ENCODE data around the gene CSH1.
"Not testable (repeated sequence)": the region's sequence is repeated elsewhere in the genome, so short reads cannot be mapped to it uniquely, and the experiment has no call there.

The CSH1 gene

GRCh38 chr17:63927464-63928171 is 31.2 kb upstream of the CSH1 start:
- no peaks in the 10 kb centered on the region for H3K36me3 ChIP-seq (ENCODE audit: insufficient read depth, low read length)

GRCh38 chr17:63926164-63926563 is 29.8 kb upstream of the CSH1 start:
- H3K27ac ChIP-seq (ENCODE audit: low read depth, low read length), result no peak overlapping the region

More at GRCh38 chr17:63927464-63928171, 31.2 kb upstream of the CSH1 start:
- H3K9ac ChIP-seq (ENCODE audit: low read depth, low read length), result no peak overlapping the region
- H3K9me3 ChIP-seq (ENCODE audit: insufficient read depth, low read depth, low read length), result no peaks in the 10 kb centered on the region
- 88% methylated on average over 8 of the region's 8 CpGs for WGBS
- H3K4me3 ChIP-seq (ENCODE audit: low read length), result no peak overlapping the region
- no peaks in the 10 kb centered on the region for H3K27me3 ChIP-seq (ENCODE audit: insufficient read depth, low read length)
- no peak overlapping the region for H3K27ac ChIP-seq (ENCODE audit: low read depth, low read length)
- peaks cover 9% of the 10 kb centered on the region; the same call in 1 of the 2 replicates for H3K4me1 ChIP-seq (ENCODE audit: insufficient read depth, low read length)

GRCh38 chr17:63925615-63926014 is 29.2 kb upstream of the CSH1 start:
- Histone ChIP-seq H3K9ac (ENCODE audit: low read depth, low read length) (no peak overlapping the region), H3K27me3 (ENCODE audit: insufficient read depth, low read length) (no peaks in the 10 kb centered on the region), H3K4me1 (ENCODE audit: insufficient read depth, low read length) (0 out of 2 replicates have a peak, but pooled peaks cover under 1% of the 10 kb centered on the region), H3K4me3 (ENCODE audit: low read length) (no peak overlapping the region), H3K9me3 (ENCODE audit: insufficient read depth, low read depth, low read length) (no peaks in the 10 kb centered on the region), H3K27ac (ENCODE audit: low read depth, low read length) (no peak overlapping the region), H3K36me3 (ENCODE audit: insufficient read depth, low read length) (no peaks in the 10 kb centered on the region)
- 82% methylated on average over 5 of the region's 5 CpGs for WGBS

More at GRCh38 chr17:63926164-63926563, 29.8 kb upstream of the CSH1 start:
- Histone ChIP-seq H3K27me3 (ENCODE audit: insufficient read depth, low read length) (no peaks in the 10 kb centered on the region), H3K9ac (ENCODE audit: low read depth, low read length) (no peak overlapping the region), H3K36me3 (ENCODE audit: insufficient read depth, low read length) (no peaks in the 10 kb centered on the region), H3K4me3 (ENCODE audit: low read length) (no peak overlapping the region), H3K4me1 (ENCODE audit: insufficient read depth, low read length) (peaks cover 6% of the 10 kb centered on the region; the same call in 1 of the 2 replicates), H3K9me3 (ENCODE audit: insufficient read depth, low read depth, low read length) (no peaks in the 10 kb centered on the region)
- WGBS, result 87% methylated on average over 2 of the region's 2 CpGs

- not testable (repeated sequence) for H3K36me3 ChIP-seq (ENCODE audit: insufficient read depth, low read length); H3K4me1 ChIP-seq (ENCODE audit: insufficient read depth, low read length); H3K27me3 ChIP-seq (ENCODE audit: insufficient read depth, low read length); H3K9me3 ChIP-seq (ENCODE audit: insufficient read depth, low read depth, low read length); H3K27ac ChIP-seq (ENCODE audit: low read depth, low read length); H3K4me3 ChIP-seq (ENCODE audit: low read length); H3K9ac ChIP-seq (ENCODE audit: low read depth, low read length)
- 94% methylated on average over 8 of the region's 9 CpGs for WGBS
These were observed 26.0 kb upstream of the CSH1 start for GRCh38 chr17:63922402-63922801.

- not testable (repeated sequence) for H3K27ac ChIP-seq (ENCODE audit: low read depth, low read length); H3K4me1 ChIP-seq (ENCODE audit: insufficient read depth, low read length); H3K9ac ChIP-seq (ENCODE audit: low read depth, low read length); H3K4me3 ChIP-seq (ENCODE audit: low read length); H3K9me3 ChIP-seq (ENCODE audit: insufficient read depth, low read depth, low read length); H3K36me3 ChIP-seq (ENCODE audit: insufficient read depth, low read length); H3K27me3 ChIP-seq (ENCODE audit: insufficient read depth, low read length)
- 91% methylated on average over 5 of the region's 5 CpGs for WGBS
These were observed 24.4 kb upstream of the CSH1 start for GRCh38 chr17:63920779-63921178.

GRCh38 chr17:63920050-63920449 is 23.7 kb upstream of the CSH1 start:
- not testable (repeated sequence) for H3K27me3 ChIP-seq (ENCODE audit: insufficient read depth, low read length); H3K4me3 ChIP-seq (ENCODE audit: low read length)
- 93% methylated on average over 6 of the region's 6 CpGs for WGBS

GRCh38 chr17:63919311-63919723 is 22.9 kb upstream of the CSH1 start:
- Histone ChIP-seq H3K9me3 (ENCODE audit: insufficient read depth, low read depth, low read length) (no peaks in the 10 kb centered on the region), H3K4me3 (ENCODE audit: low read length) (no peak overlapping the region), H3K27ac (ENCODE audit: low read depth, low read length) (no peak overlapping the region), H3K4me1 (ENCODE audit: insufficient read depth, low read length) (no peaks in the 10 kb centered on the region), H3K36me3 (ENCODE audit: insufficient read depth, low read length) (no peaks in the 10 kb centered on the region), H3K27me3 (ENCODE audit: insufficient read depth, low read length) (no peaks in the 10 kb centered on the region; the same call in 1 of the 2 replicates), H3K9ac (ENCODE audit: low read depth, low read length) (no peak overlapping the region)
- WGBS, result 60% methylated on average over 8 of the region's 8 CpGs

More at GRCh38 chr17:63920050-63920449, 23.7 kb upstream of the CSH1 start:
- not testable (repeated sequence) for H3K9ac ChIP-seq (ENCODE audit: low read depth, low read length); H3K36me3 ChIP-seq (ENCODE audit: insufficient read depth, low read length); H3K9me3 ChIP-seq (ENCODE audit: insufficient read depth, low read depth, low read length); H3K4me1 ChIP-seq (ENCODE audit: insufficient read depth, low read length); H3K27ac ChIP-seq (ENCODE audit: low read depth, low read length)

- H3K4me3 ChIP-seq (ENCODE audit: low read length), result peak within 1 kb of the TSS; percentile 43
- H3K9me3 ChIP-seq (ENCODE audit: insufficient read depth, low read depth, low read length); H3K4me1 ChIP-seq (ENCODE audit: insufficient read depth, low read length); H3K9ac ChIP-seq (ENCODE audit: low read depth, low read length); H3K36me3 ChIP-seq (ENCODE audit: insufficient read depth, low read length); H3K27me3 ChIP-seq (ENCODE audit: insufficient read depth, low read length); H3K27ac ChIP-seq (ENCODE audit: low read depth, low read length): not testable (repeated sequence)
- WGBS, result 62% methylated on average over 8 of the region's 10 CpGs
These were observed 22.5 kb upstream of the CSH1 start, which contains the start of gene GH1 for GRCh38 chr17:63918789-63919305. Gene GH1, minus strand, starts transcription at chr17:63918839. Its CDS starts 63 bp downstream, at chr17:63918776.

GRCh38 chr17:63918305-63918704 is 21.9 kb upstream of the CSH1 start:
- no peaks in the 10 kb centered on the region for H3K4me1 ChIP-seq (ENCODE audit: insufficient read depth, low read length)
- no peaks in the 10 kb centered on the region for H3K9me3 ChIP-seq (ENCODE audit: insufficient read depth, low read depth, low read length)
- H3K36me3 ChIP-seq (ENCODE audit: insufficient read depth, low read length), result no peaks in the 10 kb centered on the region
- H3K27ac ChIP-seq (ENCODE audit: low read depth, low read length), result no peak overlapping the region
- WGBS, result 39% methylated on average over 10 of the region's 10 CpGs
- H3K9ac ChIP-seq (ENCODE audit: low read depth, low read length), result no peak overlapping the region
- no peaks in the 10 kb centered on the region; the same call in 1 of the 2 replicates for H3K27me3 ChIP-seq (ENCODE audit: insufficient read depth, low read length)
- peak overlapping the region; percentile 43 for H3K4me3 ChIP-seq (ENCODE audit: low read length)

GRCh38 chr17:63917646-63918045 is 21.3 kb upstream of the CSH1 start:
- 83% methylated on average over 13 of the region's 13 CpGs for WGBS
- Histone ChIP-seq H3K36me3 (ENCODE audit: insufficient read depth, low read length) (no peaks in the 10 kb centered on the region), H3K27me3 (ENCODE audit: insufficient read depth, low read length) (no peaks in the 10 kb centered on the region; the same call in 1 of the 2 replicates), H3K9ac (ENCODE audit: low read depth, low read length) (no peak overlapping the region), H3K4me3 (ENCODE audit: low read length) (peak overlapping the region; percentile 43; the same call in 1 of the 2 replicates), H3K4me1 (ENCODE audit: insufficient read depth, low read length) (no peaks in the 10 kb centered on the region), H3K27ac (ENCODE audit: low read depth, low read length) (no peak overlapping the region), H3K9me3 (ENCODE audit: insufficient read depth, low read depth, low read length) (no peaks in the 10 kb centered on the region)

- 92% methylated on average over 10 of the region's 11 CpGs for WGBS
- H3K4me1 ChIP-seq (ENCODE audit: insufficient read depth, low read length); H3K4me3 ChIP-seq (ENCODE audit: low read length); H3K9ac ChIP-seq (ENCODE audit: low read depth, low read length); H3K27ac ChIP-seq (ENCODE audit: low read depth, low read length); H3K27me3 ChIP-seq (ENCODE audit: insufficient read depth, low read length); H3K36me3 ChIP-seq (ENCODE audit: insufficient read depth, low read length); H3K9me3 ChIP-seq (ENCODE audit: insufficient read depth, low read depth, low read length): not testable (repeated sequence)
These were observed 20.8 kb upstream of the CSH1 start for GRCh38 chr17:63917206-63917605.
